ENCODE measurements around the gene KSR1.

DNA sequence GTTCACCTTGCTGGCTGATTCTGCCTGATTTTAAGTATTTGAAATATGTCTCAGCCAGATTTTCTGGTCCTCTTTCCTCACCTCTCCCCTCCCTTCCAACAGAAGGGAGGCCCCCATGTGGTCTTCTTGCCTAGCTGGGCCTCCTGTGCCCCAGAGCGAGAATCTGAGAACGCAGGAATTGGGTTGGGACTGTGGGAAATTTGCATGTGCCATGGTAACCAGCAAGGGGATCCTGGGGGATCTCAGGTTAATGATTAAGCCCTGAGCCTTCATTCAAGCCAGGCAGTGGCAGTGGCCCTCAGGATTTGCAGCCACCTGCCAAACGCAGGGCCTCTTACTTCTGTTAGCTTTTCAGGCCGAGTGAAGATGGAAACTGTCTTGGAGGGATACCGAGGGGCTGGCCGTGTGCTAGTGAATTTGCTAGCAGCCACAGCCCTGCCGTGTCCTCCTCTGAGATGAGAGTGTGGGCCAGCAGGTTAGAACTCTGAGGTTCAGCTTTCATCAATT is 40.2 kb downstream of the KSR1 start:
- TF ChIP-seq, protein P1, sequence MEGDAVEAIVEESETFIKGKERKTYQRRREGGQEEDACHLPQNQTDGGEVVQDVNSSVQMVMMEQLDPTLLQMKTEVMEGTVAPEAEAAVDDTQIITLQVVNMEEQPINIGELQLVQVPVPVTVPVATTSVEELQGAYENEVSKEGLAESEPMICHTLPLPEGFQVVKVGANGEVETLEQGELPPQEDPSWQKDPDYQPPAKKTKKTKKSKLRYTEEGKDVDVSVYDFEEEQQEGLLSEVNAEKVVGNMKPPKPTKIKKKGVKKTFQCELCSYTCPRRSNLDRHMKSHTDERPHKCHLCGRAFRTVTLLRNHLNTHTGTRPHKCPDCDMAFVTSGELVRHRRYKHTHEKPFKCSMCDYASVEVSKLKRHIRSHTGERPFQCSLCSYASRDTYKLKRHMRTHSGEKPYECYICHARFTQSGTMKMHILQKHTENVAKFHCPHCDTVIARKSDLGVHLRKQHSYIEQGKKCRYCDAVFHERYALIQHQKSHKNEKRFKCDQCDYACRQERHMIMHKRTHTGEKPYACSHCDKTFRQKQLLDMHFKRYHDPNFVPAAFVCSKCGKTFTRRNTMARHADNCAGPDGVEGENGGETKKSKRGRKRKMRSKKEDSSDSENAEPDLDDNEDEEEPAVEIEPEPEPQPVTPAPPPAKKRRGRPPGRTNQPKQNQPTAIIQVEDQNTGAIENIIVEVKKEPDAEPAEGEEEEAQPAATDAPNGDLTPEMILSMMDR (IDR thresholded peaks at IDR 0.05): no peak
- no peak for TF ChIP-seq EP300 (IDR thresholded peaks at IDR 0.05)
- TF ChIP-seq POLR2A (IDR thresholded peaks at IDR 0.05): no peak

All from upper lobe of left lung (tissue), 4 donors.